Endodermal cell (in vitro differentiated cells): ENCODE data around the gene AKAP12. TPM values are rescaled to one million over a fixed set of nuclear protein-coding genes. Genes with fewer than 3 reads are reported as not detected.

ENCODE experiments used
- DNase-seq: peaks from one replicate; pipeline ENCODE4 v3.0.0-alpha.2; 2017
- H3K27ac ChIP-seq: 2 replicates; pipeline ENCODE4 v1.5.1; 2013; ENCODE audit warnings: mild to moderate bottlenecking, low read depth, low read length, moderate library complexity
- H3K27me3 ChIP-seq: 2 replicates; pipeline ENCODE4 v1.6.1; 2013; ENCODE audit warnings: mild to moderate bottlenecking, low read length, moderate library complexity; ENCODE audit not compliant: insufficient read depth, control insufficient read depth, poor library complexity, severe bottlenecking
- H3K36me3 ChIP-seq: 2 replicates; pipeline ENCODE4 v1.7.0; 2013; ENCODE audit warnings: mild to moderate bottlenecking, low read length, moderate library complexity; ENCODE audit not compliant: control insufficient read depth, insufficient read depth
- H3K4me1 ChIP-seq: one replicate; pipeline ENCODE4 v1.7.0; 2013; ENCODE audit warnings: low read length; ENCODE audit not compliant: control insufficient read depth, insufficient read depth
- H3K4me3 ChIP-seq: 2 replicates; pipeline ENCODE4 v1.5.1; 2013; ENCODE audit warnings: mild to moderate bottlenecking, low read length, moderate library complexity
- H3K9ac ChIP-seq: 2 replicates; pipeline ENCODE4 v1.6.1; 2013; ENCODE audit warnings: mild to moderate bottlenecking, low read length, moderate library complexity; ENCODE audit not compliant: poor library complexity, severe bottlenecking; ENCODE audit errors: extremely low read depth
- H3K9me3 ChIP-seq: 2 replicates; pipeline ENCODE4 v1.6.1; 2013; ENCODE audit warnings: mild to moderate bottlenecking, low read length, moderate library complexity; ENCODE audit not compliant: control insufficient read depth
- H3K27ac Mint-ChIP-seq: 2 replicates; pipeline ENCODE4 v1.8.0; 2020; ENCODE audit warnings: mixed read lengths
- H3K27me3 Mint-ChIP-seq: 2 replicates; pipeline ENCODE4 v1.8.0; 2021; ENCODE audit warnings: mild to moderate bottlenecking, mixed read lengths; ENCODE audit not compliant: insufficient read depth
- H3K36me3 Mint-ChIP-seq: 2 replicates; pipeline ENCODE4 v1.8.0; 2020; ENCODE audit warnings: low read depth, mixed read lengths
- H3K4me1 Mint-ChIP-seq: 2 replicates; pipeline ENCODE4 v1.8.0; 2020; ENCODE audit warnings: mixed read lengths
- H3K4me3 Mint-ChIP-seq: 2 replicates; pipeline ENCODE4 v1.8.0; 2020; ENCODE audit warnings: mild to moderate bottlenecking, moderate library complexity, mixed read lengths
- H3K9me3 Mint-ChIP-seq: 2 replicates; pipeline ENCODE4 v1.8.0; 2020; ENCODE audit warnings: mild to moderate bottlenecking, mixed read lengths
- WGBS, 2 experiments: methylation state at CpG; one replicate each; pipeline versions ENCODE4 v1.1.5 to v1.1.7; 2013; ENCODE audit warnings: missing lambda C conversion rate in 2 of 2, mixed read lengths in 1 of 2; ENCODE audit not compliant: insufficient coverage in 1 of 2, insufficient read length in 1 of 2; 5-methylcytosine and 5-hydroxymethylcytosine counted together
- total RNA-seq, 2 donors: library from RNA; stranded (reverse); fragmentation: NEBNext Ultra II Directional in 1 of 2; extraction: Animal tissue kit (Norgen Biotek cat#: 25700) in 1 of 2; gene quantifications; 2 replicates in 1 of 2; 3 replicates in 1 of 2; pipeline ENCODE4 v1.2.1, GENCODE V29; 2021
- TF ChIP-seq, protein P1 (sequence below): fragments of 200-600 bp; sonication (generic); conservative IDR thresholded peaks from 2 replicates; pipeline ENCODE4 v1.5.0; 2021; ENCODE audit warnings: antibody characterized with exemption, mild to moderate bottlenecking

AKAP12 gene
- total RNA-seq, 2 donors from 2014 or later = 27.3 to 33.3 TPM

DNA sequence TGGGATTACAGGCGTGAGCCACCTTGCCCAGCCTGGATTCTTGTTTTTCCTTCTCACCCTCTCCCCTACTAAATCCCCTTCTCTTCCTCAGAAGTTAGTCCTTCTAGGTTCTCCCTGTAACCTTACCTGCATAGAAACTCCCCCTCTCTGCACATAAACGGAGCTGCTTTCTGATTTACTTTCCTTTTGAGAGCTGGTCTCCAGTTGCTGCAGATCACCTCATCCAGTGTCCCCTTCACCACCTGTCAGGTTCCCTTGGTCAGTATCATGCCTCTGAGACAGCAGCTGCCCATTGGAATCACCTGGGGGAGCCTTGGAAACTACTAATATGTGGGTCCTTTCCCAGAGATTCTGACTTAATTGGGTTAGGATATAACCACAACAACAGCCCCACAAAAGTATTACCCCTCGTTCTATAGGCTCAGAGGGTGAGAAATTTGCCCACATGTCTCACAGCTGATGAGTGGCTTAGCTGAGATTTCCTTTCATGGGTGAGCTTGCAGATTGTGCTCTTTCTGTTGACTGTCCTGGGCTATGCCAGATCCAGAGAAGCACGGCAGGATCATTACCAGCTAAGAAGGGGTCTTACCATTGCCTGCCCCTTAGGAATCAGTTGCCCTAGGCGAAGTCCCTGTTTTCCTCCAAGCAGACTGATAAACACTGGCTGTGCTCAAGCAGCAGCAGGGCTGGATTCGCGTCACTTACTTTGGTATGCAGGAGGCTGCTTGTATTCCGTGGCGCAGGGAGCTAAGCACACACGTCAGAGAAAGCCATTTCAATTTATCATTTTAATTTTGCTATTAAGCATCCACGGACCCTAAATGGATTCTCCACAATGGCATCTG is 51.3 kb downstream of the AKAP12 start:
- TF ChIP-seq, protein P1, sequence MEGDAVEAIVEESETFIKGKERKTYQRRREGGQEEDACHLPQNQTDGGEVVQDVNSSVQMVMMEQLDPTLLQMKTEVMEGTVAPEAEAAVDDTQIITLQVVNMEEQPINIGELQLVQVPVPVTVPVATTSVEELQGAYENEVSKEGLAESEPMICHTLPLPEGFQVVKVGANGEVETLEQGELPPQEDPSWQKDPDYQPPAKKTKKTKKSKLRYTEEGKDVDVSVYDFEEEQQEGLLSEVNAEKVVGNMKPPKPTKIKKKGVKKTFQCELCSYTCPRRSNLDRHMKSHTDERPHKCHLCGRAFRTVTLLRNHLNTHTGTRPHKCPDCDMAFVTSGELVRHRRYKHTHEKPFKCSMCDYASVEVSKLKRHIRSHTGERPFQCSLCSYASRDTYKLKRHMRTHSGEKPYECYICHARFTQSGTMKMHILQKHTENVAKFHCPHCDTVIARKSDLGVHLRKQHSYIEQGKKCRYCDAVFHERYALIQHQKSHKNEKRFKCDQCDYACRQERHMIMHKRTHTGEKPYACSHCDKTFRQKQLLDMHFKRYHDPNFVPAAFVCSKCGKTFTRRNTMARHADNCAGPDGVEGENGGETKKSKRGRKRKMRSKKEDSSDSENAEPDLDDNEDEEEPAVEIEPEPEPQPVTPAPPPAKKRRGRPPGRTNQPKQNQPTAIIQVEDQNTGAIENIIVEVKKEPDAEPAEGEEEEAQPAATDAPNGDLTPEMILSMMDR = no peak
- Mint-ChIP-seq H3K9me3 (no peaks in the 10 kb centered on the region), H3K27me3 (no peaks in the 10 kb centered on the region), H3K27ac (peak overlapping the region; percentile 82), H3K4me1 (peaks cover 18% of the 10 kb centered on the region), H3K36me3 (peaks cover 2% of the 10 kb centered on the region), H3K4me3 (no peak overlapping the region)
- no peak overlapping the region for H3K4me3 ChIP-seq
- peaks cover 9% of the 10 kb centered on the region for H3K4me1 ChIP-seq
- DNase-seq = peak; percentile 56
- no peaks in the 10 kb centered on the region for H3K27me3 ChIP-seq
- no peaks in the 10 kb centered on the region for H3K36me3 ChIP-seq
- H3K9me3 ChIP-seq = no peaks in the 10 kb centered on the region
- no peak overlapping the region for H3K27ac ChIP-seq
- 71 to 78% methylated on average over 8 to 11 of the region's 11 CpGs for WGBS, 2 experiments
- no peak overlapping the region for H3K9ac ChIP-seq

DNA sequence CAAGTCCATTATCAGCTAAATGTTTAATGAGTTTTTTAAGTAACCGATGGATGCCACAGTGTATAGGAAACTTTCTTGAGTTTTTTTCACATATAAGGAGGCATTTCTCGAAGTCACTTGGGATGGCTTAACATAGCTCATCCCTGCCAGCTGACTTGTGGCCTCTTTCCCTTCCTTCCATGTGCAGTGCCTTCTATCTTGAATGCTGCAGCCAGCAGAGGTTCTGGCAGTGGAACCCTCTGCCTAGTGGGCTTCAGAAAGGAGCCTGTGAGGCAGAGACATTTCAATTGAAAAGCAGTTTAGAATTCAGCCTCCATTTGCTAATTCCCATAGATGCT is 51.9 kb downstream of the AKAP12 start:
- Mint-ChIP-seq H3K4me1 (peaks cover 18% of the 10 kb centered on the region), H3K27ac (peak overlapping the region; percentile 66), H3K27me3 (no peaks in the 10 kb centered on the region), H3K4me3 (no peak overlapping the region), H3K9me3 (no peaks in the 10 kb centered on the region), H3K36me3 (peaks cover under 1% of the 10 kb centered on the region)
- DNase-seq = no peak
- Histone ChIP-seq H3K4me3 (no peak overlapping the region), H3K4me1 (peaks cover 9% of the 10 kb centered on the region), H3K27ac (no peak overlapping the region), H3K36me3 (no peaks in the 10 kb centered on the region), H3K9me3 (no peaks in the 10 kb centered on the region), H3K9ac (no peak overlapping the region), H3K27me3 (no peaks in the 10 kb centered on the region)
- WGBS, 2 experiments = 86 to 95% methylated on average over 2 of the region's 2 CpGs
- TF ChIP-seq, protein P1 = no peak

DNA sequence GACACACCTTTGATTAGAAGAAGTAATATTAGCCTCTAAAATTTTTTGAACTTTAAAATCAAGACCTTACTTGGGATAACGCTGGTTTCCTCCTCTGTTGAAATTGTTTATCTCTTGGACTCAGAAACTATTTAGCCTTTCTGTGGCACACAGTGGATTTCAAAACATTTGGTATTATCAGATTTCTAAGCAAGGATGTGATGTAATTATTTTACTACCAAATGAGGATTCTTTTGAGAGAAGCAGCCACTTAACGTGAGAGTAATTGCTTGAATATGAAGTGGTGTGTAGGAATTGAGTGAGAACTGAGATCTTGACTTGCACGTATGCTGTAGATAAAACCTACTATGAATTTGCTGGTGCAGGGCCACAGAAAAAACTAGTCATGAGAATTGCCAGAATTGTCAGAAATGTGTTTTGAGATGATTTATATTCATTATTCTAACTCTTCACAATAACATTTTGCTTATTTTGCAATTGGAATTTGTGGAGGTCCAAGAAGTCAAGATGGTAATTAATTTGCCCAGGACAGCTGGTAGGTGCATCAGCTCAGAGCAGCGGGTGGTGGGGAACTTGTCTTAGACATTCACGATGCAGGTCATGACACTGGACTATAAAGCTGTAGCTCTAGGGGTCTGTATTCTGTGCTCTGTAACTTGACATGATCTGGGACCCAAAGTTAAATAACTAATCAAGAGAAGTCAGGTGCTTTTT is 53.4 kb downstream of the AKAP12 start:
- H3K27me3 Mint-ChIP-seq = no peaks in the 10 kb centered on the region
- no peaks in the 10 kb centered on the region for H3K9me3 ChIP-seq
- H3K36me3 Mint-ChIP-seq = no peaks in the 10 kb centered on the region
- 93% methylated on average over 5 of the region's 5 CpGs for WGBS, 2 experiments
- H3K27ac ChIP-seq = no peak overlapping the region
- DNase-seq = no peak
- no peaks in the 10 kb centered on the region for H3K9me3 Mint-ChIP-seq
- H3K27ac Mint-ChIP-seq = no peak overlapping the region
- H3K36me3 ChIP-seq = no peaks in the 10 kb centered on the region
- H3K4me3 ChIP-seq = no peak overlapping the region
- no peaks in the 10 kb centered on the region for H3K27me3 ChIP-seq
- TF ChIP-seq, protein P1 = no peak
- H3K4me1 Mint-ChIP-seq = peaks cover 18% of the 10 kb centered on the region
- peaks cover 9% of the 10 kb centered on the region for H3K4me1 ChIP-seq
- no peak overlapping the region for H3K9ac ChIP-seq
- H3K4me3 Mint-ChIP-seq = no peak overlapping the region
